ENCODE measurements around the gene CASKIN1.
A peak's percentile ranks its signal among the peaks of the same experiment; 100 is the strongest.

CASKIN1 gene

GRCh38 chr16:2156849-2157224 is 39.6 kb downstream of the CASKIN1 start:
- DNase-seq (ENCODE audit: low spot score), result no peak

- peak; percentile 62 for DNase-seq (ENCODE audit: low spot score)
Observed at GRCh38 chr16:2155977-2156848, 40.2 kb downstream of the CASKIN1 start.

- DNase-seq (ENCODE audit: low spot score), result peak; percentile 100
Observed at GRCh38 chr16:2155091-2155950, 41.1 kb downstream of the CASKIN1 start, which contains the start of gene TRAF7. TSS of gene TRAF7 (plus strand) at chr16:2155782. CDS start at chr16:2163921, 8,139 bp downstream.

- DNase-seq (ENCODE audit: low spot score), result no peak
Observed at GRCh38 chr16:2154533-2155090, 41.8 kb downstream of the CASKIN1 start.

- DNase-seq (ENCODE audit: low spot score), result peak; percentile 61
Observed at GRCh38 chr16:2152695-2153506, 43.5 kb downstream of the CASKIN1 start.

GRCh38 chr16:2151188-2152091 is 45.0 kb downstream of the CASKIN1 start:
- DNase-seq (ENCODE audit: low spot score), result peak; percentile 15

- DNase-seq (ENCODE audit: low spot score), result peak; percentile 44
Observed at GRCh38 chr16:2150418-2151187, 45.8 kb downstream of the CASKIN1 start.

GRCh38 chr16:2149630-2150417 is 46.6 kb downstream of the CASKIN1 start:
- DNase-seq (ENCODE audit: low spot score), result peak; percentile 22

GRCh38 chr16:2148714-2149629 is 47.4 kb downstream of the CASKIN1 start:
- peak; percentile 42 for DNase-seq (ENCODE audit: low spot score)

- DNase-seq (ENCODE audit: low spot score), result peak; percentile 83
Observed at GRCh38 chr16:2147981-2148671, 48.3 kb downstream of the CASKIN1 start, which contains the start of gene RAB26. TSS of gene RAB26 (plus strand) at chr16:2148625. CDS start at chr16:2148784, 159 bp downstream.

GRCh38 chr16:2147378-2147777 is 49.0 kb downstream of the CASKIN1 start:
- DNase-seq (ENCODE audit: low spot score), result no peak

- no peak for DNase-seq (ENCODE audit: low spot score)
Observed at GRCh38 chr16:2145843-2146242, 50.6 kb downstream of the CASKIN1 start.

- no peak for DNase-seq (ENCODE audit: low spot score)
Observed at GRCh38 chr16:2143878-2144485, 52.4 kb downstream of the CASKIN1 start.

GRCh38 chr16:2142942-2143877 is 53.2 kb downstream of the CASKIN1 start:
- DNase-seq (ENCODE audit: low spot score), result peak; percentile 68

GRCh38 chr16:2135770-2136490 is 60.5 kb downstream of the CASKIN1 start, which contains the start of gene PKD1:
TSS of gene PKD1 (minus strand) at chr16:2135898. CDS start at chr16:2135689, 209 bp downstream.
- DNase-seq (ENCODE audit: low spot score), result peak; percentile 91

All from kidney tubule cell (primary cell).